Measurements from ENCODE around the gene RPL27A.

The RPL27A gene

GRCh38 chr11:8671193-8671612 is 11.4 kb upstream of the RPL27A start:
- CTCF ChIA-PET = no interaction called here
- POLR2A ChIA-PET = interaction anchor here (0.7 to 4.6 kb wide), 3 partner anchors 10 to 17 kb away, joined by 3 to 36 read pairs (median 5); partner anchors contain the start of genes RPL27A and TRIM66

DNA sequence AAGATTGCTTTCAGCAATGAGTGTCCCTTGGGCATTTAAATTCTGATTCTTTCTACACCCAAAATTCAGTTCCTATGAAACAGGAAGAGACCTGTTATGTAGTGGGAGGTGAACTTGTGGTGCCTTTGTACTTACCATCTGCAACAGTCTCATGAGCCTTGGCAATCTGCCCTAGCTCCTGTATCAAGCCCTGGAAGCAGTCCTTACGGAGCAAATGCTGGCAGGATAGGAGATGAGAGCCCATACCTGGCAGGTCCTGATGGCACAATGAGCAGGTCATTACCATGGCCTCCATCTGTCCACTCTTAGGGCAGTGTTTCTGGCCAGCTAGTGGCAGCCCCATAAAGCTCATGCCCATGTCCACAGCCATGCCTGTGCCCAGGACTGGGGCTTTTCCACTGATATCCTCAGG is 10.9 kb upstream of the RPL27A start:
- CTCF ChIA-PET = no interaction called here
- TF ChIP-seq CTBP1 (IDR thresholded peaks at IDR 0.05; ENCODE audit: borderline replicate concordance) (no peak), SP1 (IDR thresholded peaks at IDR 0.05) (no peak), ELF4 (IDR thresholded peaks at IDR 0.05) (no peak), LEF1 (IDR thresholded peaks at IDR 0.05; ENCODE audit: borderline replicate concordance) (no peak), FOXA1 (IDR thresholded peaks at IDR 0.05) (no peak), ZNF384 (IDR thresholded peaks at IDR 0.05) (no peak), HDGF (IDR thresholded peaks at IDR 0.05; ENCODE audit: borderline replicate concordance) (no peak), FOXK2 (IDR thresholded peaks at IDR 0.05) (no peak), NFRKB (IDR thresholded peaks at IDR 0.05) (no peak), FOXM1 (IDR thresholded peaks at IDR 0.05; ENCODE audit: borderline replicate concordance) (no peak), BHLHE40 (IDR thresholded peaks at IDR 0.05; ENCODE audit: borderline replicate concordance) (no peak), TARDBP (IDR thresholded peaks at IDR 0.05) (no peak)
- TF ChIP-seq, protein P1, sequence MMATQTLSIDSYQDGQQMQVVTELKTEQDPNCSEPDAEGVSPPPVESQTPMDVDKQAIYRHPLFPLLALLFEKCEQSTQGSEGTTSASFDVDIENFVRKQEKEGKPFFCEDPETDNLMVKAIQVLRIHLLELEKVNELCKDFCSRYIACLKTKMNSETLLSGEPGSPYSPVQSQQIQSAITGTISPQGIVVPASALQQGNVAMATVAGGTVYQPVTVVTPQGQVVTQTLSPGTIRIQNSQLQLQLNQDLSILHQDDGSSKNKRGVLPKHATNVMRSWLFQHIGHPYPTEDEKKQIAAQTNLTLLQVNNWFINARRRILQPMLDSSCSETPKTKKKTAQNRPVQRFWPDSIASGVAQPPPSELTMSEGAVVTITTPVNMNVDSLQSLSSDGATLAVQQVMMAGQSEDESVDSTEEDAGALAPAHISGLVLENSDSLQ (IDR thresholded peaks at IDR 0.05) = no peak
- DNase-seq (ENCODE audit: extremely low spot score) = no peak
- POLR2A ChIA-PET = interaction anchor here (0.7 to 4.6 kb wide), 3 partner anchors 11 to 17 kb away, joined by 3 to 36 read pairs (median 5); partner anchors contain the start of genes RPL27A and TRIM66

More at GRCh38 chr11:8671193-8671612, 11.4 kb upstream of the RPL27A start:
- TF ChIP-seq FOXK2 (IDR thresholded peaks at IDR 0.05) (no peak), BHLHE40 (IDR thresholded peaks at IDR 0.05; ENCODE audit: borderline replicate concordance) (no peak), TARDBP (IDR thresholded peaks at IDR 0.05) (no peak), ARNT (IDR thresholded peaks at IDR 0.05) (no peak), CTBP1 (IDR thresholded peaks at IDR 0.05; ENCODE audit: borderline replicate concordance) (no peak), L3MBTL2 (conservative IDR thresholded peaks at IDR 0.05) (no peak)
- no peak for DNase-seq (ENCODE audit: extremely low spot score)

GRCh38 chr11:8672346-8672745 is 10.2 kb upstream of the RPL27A start:
- no peak for TF ChIP-seq SP1 (IDR thresholded peaks at IDR 0.05)
- CTCF ChIA-PET = no interaction called here
- DNase-seq (ENCODE audit: extremely low spot score) = no peak
- POLR2A ChIA-PET = interaction anchor here (4.6 kb wide), 1 partner anchor 10 kb away, joined by 36 read pairs; the partner anchor contains the start of genes RPL27A and TRIM66

- no peak for DNase-seq (ENCODE audit: extremely low spot score)
- ChIA-PET CTCF (no interaction called here), POLR2A (interaction anchor here (4.6 kb wide), 1 partner anchor 8 kb away, joined by 36 read pairs; the partner anchor contains the start of genes RPL27A and TRIM66)
- no peak for TF ChIP-seq BHLHE40 (IDR thresholded peaks at IDR 0.05; ENCODE audit: borderline replicate concordance)
- TF ChIP-seq, protein P1 (IDR thresholded peaks at IDR 0.05) = no peak
- no peak for TF ChIP-seq FOXK2 (IDR thresholded peaks at IDR 0.05)
- no peak for TF ChIP-seq FOXA1 (IDR thresholded peaks at IDR 0.05)
- no peak for TF ChIP-seq SP1 (IDR thresholded peaks at IDR 0.05)
- no peak for TF ChIP-seq LEF1 (IDR thresholded peaks at IDR 0.05; ENCODE audit: borderline replicate concordance)
- TF ChIP-seq HDGF (IDR thresholded peaks at IDR 0.05; ENCODE audit: borderline replicate concordance) = no peak
- TF ChIP-seq ARNT (IDR thresholded peaks at IDR 0.05) = no peak
- no peak for TF ChIP-seq SUZ12 (IDR thresholded peaks at IDR 0.05)
- TF ChIP-seq NFRKB (IDR thresholded peaks at IDR 0.05) = no peak
- no peak for TF ChIP-seq ELF4 (IDR thresholded peaks at IDR 0.05)
- no peak for TF ChIP-seq TARDBP (IDR thresholded peaks at IDR 0.05)
- TF ChIP-seq ZNF384 (IDR thresholded peaks at IDR 0.05) = no peak
- no peak for TF ChIP-seq CTBP1 (IDR thresholded peaks at IDR 0.05; ENCODE audit: borderline replicate concordance)
- no peak for TF ChIP-seq L3MBTL2 (conservative IDR thresholded peaks at IDR 0.05)
- TF ChIP-seq FOXM1 (IDR thresholded peaks at IDR 0.05; ENCODE audit: borderline replicate concordance) = no peak
Measured at GRCh38 chr11:8674859-8675258, 7.7 kb upstream of the RPL27A start.

- CTCF ChIA-PET = no interaction called here
- DNase-seq (ENCODE audit: extremely low spot score) = no peak
Measured at GRCh38 chr11:8676458-8676857, 6.1 kb upstream of the RPL27A start.

GRCh38 chr11:8679006-8679405 is 3.6 kb upstream of the RPL27A start:
- TF ChIP-seq ZNF384 (IDR thresholded peaks at IDR 0.05) = no peak
- no peak for TF ChIP-seq L3MBTL2 (conservative IDR thresholded peaks at IDR 0.05)
- no peak for TF ChIP-seq ARNT (IDR thresholded peaks at IDR 0.05)
- no peak for TF ChIP-seq HDGF (IDR thresholded peaks at IDR 0.05; ENCODE audit: borderline replicate concordance)
- TF ChIP-seq ELF4 (IDR thresholded peaks at IDR 0.05) = no peak
- TF ChIP-seq FOXK2 (IDR thresholded peaks at IDR 0.05) = no peak
- TF ChIP-seq FOXA1 (IDR thresholded peaks at IDR 0.05) = no peak
- TF ChIP-seq, protein P1 (IDR thresholded peaks at IDR 0.05) = no peak
- TF ChIP-seq FOXM1 (IDR thresholded peaks at IDR 0.05; ENCODE audit: borderline replicate concordance) = no peak
- TF ChIP-seq BHLHE40 (IDR thresholded peaks at IDR 0.05; ENCODE audit: borderline replicate concordance) = no peak
- TF ChIP-seq SUZ12 (IDR thresholded peaks at IDR 0.05) = no peak
- DNase-seq (ENCODE audit: extremely low spot score) = no peak
- ChIA-PET CTCF (interaction anchor here (0.7 kb wide), 1 partner anchor 281 kb away, joined by 3 read pairs; no protein-coding TSS in a partner anchor), POLR2A (interaction anchor here (1.4 to 1.8 kb wide), 2 partner anchors 10 to 11 kb away, joined by 3 to 6 read pairs; no protein-coding TSS in a partner anchor)

More at GRCh38 chr11:8676458-8676857, 6.1 kb upstream of the RPL27A start:
- POLR2A ChIA-PET = no interaction called here
- TF ChIP-seq LEF1 (IDR thresholded peaks at IDR 0.05; ENCODE audit: borderline replicate concordance) = no peak
- TF ChIP-seq HDGF (IDR thresholded peaks at IDR 0.05; ENCODE audit: borderline replicate concordance) = no peak
- TF ChIP-seq SP1 (IDR thresholded peaks at IDR 0.05) = no peak
- no peak for TF ChIP-seq CTBP1 (IDR thresholded peaks at IDR 0.05; ENCODE audit: borderline replicate concordance)
- no peak for TF ChIP-seq BHLHE40 (IDR thresholded peaks at IDR 0.05; ENCODE audit: borderline replicate concordance)

Data from HEK293T (cell line).